Colon (tissue), 2 donors: ENCODE data around the gene HDGFL1.

Experiments used
- FAIRE-seq: peaks from 2 replicates; lab custom pipeline; 2012; peaks lifted over from hg19 to GRCh38; lab: Jason Lieb, UNC
- donor health status: control.
- donor health status: control.

The HDGFL1 gene

DNA sequence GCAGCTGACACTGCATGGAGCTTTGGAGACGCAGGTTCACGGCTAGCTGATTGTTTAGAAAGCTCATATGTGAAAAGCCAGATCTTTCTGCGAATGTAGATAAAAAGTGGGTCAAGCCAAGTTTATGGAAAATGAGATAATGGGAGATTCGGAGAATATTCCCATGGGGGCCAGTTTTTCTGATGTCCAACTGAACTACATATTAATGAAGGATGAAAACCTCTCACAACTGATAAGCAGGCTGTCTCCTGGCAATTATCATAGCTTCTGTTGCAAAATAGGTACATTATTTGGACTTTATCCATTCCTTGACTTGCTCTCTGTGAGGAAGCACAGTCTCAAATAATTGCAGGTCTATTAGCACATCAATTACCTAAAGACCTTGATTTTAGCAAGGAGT, 21.1 kb downstream of the HDGFL1 start:
- FAIRE-seq = no peak

DNA sequence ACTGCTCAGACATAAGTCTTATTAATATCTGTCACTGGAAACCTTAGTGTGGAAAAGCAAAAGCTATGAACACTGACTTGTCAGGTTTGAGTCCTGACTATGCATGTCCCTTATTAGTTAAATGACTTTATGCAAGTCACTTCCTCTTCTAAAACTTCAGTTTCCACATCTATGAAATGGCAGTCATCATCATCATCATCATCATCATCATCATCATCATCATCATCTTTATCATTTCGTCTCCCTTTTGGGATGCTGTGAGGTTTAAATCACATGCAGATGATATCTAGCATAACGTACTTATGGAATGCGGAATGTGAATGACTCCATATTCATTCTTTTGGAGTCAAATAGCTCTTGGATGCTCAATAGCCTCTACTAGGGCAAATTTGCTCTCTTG, 24.5 kb downstream of the HDGFL1 start:
- no peak for FAIRE-seq

DNA sequence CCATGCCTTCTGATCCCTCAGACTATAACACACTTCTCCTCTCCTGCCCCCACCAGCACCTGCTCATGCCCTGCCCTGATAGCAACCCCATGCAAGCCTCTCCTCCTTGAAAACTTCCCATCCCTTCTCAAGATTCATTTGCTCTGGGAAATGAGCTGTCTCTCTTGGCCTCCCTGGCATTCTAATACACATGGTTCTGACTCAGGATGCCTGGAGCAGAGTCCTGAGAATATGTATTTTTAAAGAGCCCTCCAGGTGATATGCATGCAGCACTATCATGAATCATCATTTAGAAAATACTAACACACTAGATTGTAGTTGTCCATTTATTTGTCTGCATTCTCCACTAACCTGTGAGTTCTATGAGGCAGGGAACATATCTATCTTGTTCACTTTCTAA, 26.6 kb downstream of the HDGFL1 start:
- FAIRE-seq = no peak

DNA sequence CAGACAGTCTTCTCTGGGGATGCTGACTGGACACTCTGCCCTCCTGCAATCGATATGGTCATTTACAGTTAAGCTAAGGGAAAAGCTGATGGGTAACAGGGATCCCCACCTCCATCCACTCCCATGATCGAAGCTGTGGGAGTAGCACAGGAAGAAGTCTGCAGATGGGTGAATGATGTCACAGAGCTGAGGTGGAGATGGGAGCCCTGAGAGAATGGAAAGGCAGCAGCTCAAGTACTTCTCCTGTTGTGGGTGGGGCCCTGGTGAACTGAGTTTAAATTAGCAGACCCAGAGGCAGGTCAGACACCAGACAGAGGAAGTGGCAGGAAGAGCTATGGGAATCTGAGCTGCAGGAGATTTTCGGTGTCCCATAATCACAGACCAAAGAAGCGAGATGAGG, 29.0 kb downstream of the HDGFL1 start:
- no peak for FAIRE-seq

DNA sequence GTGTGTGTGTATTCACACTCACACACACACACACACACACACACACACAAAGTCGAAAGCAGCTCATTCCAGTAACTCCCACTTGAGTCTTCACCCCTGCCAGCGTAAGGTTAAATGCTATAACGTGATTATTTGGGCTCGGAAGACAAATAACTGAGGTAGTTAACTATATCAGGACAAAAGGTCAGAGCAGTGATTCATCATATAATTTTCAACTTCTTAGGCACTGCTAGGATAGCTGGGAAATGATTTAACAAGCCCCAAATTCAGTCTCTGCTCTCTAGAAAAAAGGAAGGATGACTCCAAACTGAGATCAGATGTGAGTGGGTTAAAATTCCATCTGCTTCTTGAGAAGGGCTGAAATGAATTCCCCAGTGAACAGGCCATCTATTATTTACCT, 30.7 kb downstream of the HDGFL1 start:
- no peak for FAIRE-seq

DNA sequence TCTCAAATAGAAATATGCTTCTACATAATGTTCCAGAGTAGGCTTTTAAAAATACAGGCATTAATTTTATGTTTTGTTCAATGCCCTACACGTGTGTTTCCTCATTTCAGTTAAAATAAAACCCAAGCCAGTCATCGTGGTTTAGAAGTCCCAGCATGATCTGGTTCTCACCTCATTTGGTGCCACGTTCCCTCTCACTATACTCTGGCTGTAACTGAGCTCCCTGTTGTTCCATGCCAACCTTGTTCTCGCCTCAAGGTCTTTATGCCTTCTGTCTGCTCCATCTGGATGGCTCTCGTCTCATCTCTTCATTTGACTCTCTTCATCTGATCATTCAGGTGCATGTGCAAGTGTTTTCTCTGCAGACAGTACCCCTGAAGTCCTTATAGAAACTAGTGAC, 32.6 kb downstream of the HDGFL1 start:
- no peak for FAIRE-seq

DNA sequence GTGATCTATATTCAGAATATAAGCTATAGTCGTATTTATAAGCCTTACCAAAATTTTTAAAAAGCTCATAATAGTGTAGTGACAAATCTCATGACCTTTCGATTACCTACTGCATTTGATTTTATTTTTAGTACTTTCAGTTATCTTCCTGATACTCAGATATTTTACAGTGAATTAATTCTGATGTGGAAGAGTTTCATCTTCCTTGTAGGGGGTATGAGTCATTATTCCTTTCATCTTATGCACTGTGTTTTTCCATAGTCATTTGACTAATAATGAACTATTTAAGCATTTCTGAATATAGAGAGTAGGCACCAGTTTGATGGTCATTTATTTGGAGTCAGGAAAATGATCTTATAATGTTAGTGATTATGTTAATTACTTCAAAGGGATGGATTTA, 36.4 kb downstream of the HDGFL1 start:
- no peak for FAIRE-seq

DNA sequence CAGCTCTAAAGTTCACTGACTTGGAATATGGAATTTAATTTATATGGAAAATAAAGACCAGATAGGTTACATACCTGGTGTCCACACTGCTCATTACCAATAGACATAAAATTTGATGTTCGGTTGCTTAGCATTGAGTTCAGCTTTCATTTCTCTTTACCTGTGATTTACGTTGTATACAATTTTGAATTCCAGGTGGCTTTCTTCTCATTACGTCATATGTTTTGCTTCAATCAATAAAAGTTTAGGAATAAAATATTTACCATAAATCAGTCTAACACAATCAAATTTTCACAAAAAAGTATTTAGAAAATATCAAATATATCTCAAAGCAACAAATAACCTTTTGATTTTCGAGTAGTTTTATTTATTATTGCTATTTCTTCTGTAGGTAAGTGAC, 40.8 kb downstream of the HDGFL1 start:
- FAIRE-seq = no peak

DNA sequence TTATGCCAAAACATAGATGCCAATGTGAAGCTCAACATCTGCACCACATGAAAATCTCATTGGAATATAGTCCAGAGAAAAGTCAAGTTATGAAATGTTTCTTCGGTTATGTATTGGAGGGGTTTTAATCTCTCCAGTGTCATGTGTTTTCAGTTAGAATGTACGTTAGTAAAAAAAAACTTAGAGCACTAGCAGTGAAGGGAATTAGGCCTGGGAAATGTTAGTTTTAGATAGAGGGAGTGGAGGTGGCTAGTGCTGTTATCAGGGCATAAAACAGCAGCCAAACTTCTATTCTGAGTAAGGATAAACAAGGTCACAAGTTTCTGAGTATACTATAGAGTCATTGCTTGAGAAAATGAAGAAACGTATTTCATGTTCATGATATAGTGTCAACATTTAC, 42.9 kb downstream of the HDGFL1 start:
- FAIRE-seq = no peak

DNA sequence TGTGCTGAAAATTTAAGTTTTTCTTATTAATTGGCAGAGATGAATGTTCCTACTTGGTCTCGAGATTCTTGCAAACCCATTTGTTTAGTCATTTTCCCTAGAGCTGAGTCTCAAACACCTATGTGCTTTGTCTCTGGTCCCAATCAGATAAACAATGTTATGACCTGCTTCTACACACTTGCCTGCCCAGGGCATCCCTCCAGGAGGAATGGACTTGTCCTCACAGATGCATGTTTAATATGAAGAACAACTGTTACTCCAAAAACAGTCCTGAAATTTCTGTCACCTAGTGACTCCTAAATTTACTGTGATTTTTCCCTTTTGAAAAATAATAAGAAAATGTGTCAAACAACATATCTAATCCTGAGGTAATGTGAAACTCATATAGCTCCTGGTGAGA, 43.7 kb downstream of the HDGFL1 start:
- no peak for FAIRE-seq

DNA sequence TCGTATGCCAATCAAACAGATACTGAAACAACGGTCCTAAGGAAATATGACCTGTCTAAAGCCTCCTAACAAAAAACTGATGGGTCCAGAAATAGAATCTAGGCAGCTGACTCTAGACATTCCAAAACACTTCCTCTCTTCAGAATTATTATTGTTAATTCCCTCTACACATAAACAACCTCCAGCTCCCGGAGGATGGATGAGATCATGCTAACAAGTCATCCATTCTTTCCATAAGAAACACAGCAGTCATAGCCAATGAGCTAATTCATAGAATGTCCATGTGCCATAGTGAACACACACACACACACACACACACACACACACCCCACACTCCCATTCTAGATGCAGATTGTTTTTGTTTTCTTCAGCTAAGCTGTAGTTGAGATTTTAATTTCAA, 44.3 kb downstream of the HDGFL1 start:
- FAIRE-seq = no peak

DNA sequence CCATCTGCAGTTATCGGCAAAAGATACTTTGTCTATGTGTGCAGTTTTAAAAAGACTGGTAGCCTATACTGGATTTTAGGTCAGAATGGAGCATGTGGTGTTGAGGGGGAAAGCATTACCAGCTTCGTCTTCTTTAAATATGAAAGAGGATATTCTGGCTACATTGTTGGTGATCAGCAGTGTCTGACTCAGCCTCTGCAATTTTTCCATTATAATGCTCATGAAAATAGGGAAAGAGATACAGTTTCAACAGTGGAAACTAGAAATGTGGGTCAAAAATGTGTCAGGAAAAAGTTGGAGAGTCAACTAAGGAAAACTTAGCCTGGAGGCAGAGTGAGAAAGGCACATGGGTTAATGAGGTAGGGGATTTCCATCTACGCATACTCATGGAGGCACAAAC, 45.2 kb downstream of the HDGFL1 start:
- FAIRE-seq = no peak

DNA sequence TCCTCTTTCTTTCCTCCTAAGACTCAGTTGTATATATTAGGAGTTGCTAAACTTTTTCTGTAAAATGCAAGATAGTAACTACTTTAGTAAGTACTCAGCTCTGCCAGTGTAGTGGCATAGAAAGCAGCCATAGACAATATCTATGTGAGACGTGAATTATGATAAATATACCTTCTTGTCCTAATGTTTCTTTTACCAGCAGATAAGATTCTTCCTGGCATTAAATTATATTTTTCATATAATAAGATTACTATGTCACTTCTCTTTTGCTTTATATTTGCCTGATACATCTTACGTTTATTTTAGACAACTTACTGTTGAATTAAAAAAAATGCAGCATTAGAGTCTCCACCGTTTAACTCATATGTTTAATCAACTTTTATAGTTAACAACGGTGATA, 51.7 kb downstream of the HDGFL1 start:
- no peak for FAIRE-seq
